ENCODE data around the gene HM13. TPM values are rescaled to one million over a fixed set of nuclear protein-coding genes. Genes with fewer than 3 reads are reported as not detected.
"Not testable (repeated sequence)": the region's sequence is repeated elsewhere in the genome, so short reads cannot be mapped to it uniquely, and the experiment has no call there.

HM13 gene
- polyA plus RNA-seq, 4 donors = 136 to 161 (median 136) TPM

DNA sequence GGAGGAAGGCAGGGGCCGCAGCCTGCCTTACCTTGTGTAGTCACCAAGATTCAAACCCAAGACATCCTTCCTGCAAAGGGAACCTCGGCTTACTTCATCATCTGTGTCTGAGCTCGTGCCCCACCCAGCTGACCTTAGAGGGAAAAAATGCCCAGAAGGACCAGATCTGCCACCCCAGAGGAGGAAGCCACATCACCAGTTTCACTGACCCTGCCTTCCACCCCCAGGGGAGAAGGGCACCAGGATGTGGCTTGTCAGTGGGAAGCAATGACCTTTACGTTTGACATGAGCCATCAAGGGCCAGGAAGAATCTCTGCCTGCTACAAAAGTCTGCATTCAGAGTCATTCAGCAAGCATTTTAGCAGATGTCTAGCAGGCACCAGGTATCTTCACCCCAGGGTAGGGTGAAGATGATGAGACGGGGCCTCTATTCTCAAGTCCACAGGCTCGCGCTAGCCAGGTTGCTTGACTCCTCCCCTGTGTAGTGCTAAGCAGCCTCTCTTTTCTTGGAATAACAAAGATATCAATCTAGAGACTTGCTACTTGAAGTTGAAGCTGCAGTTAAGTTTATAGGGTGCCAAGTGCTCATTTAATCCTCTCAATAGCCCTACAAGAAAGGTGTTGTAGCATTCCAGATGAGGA is 28.1 kb downstream of the HM13 start:
- DNase-seq (ENCODE audit: low read depth in 4 of 4, low spot score in 2 of 4) = no peak

GRCh38 chr20:31542963-31543362 is 28.7 kb downstream of the HM13 start:
- no peak for DNase-seq (ENCODE audit: low read depth in 4 of 4, low spot score in 2 of 4)

DNA sequence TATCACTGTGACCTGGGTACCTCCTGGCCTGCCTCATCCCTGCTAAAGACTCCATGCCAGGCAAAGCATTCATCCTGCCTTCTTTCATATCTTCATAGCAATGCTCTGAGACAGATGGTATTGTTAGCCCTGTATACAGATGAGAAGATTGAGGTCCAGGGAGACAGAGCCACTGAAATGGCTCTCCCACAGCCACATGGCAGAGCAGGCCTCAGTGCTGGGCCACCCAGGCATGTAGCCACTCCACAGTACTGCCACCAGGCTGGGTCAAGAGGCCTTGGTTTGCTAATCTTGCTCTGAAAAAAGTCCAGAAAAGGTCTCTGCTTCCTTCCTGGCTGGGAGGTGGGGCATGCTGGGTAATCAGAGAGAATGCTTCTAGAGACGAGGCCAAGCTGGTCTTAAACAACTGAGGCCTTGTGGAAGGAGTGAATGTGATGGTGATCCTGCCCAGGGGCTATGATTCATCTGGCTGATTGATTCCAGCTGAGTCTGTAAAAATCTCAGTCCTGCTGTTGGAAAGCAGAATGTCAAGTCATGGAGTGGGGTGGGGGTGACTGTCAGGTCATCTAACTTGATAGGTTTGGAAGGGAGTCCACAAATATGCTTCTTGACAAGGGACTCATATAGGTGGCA is 29.8 kb downstream of the HM13 start:
- no peak for DNase-seq (ENCODE audit: low read depth in 4 of 4, low spot score in 2 of 4)

DNA sequence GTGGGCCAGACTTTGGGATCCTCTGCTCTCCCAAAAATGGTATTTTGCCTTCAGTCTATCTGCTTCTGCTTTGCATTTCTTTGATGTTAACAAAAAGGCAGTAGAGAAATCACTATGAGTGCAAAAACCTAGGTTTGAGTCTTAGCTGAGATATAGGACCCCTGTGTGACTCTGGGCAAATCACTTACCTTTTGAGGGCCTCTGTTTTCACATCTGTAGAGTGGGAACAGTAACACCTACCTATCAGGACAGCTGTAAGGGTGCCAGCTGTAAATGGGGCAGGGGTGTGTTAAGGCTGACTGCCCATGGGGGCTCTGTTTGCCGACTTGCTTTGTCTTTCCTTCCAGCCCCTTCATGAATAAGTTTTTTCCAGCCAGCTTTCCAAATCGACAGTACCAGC is 30.4 kb downstream of the HM13 start:
- DNase-seq (ENCODE audit: low read depth in 4 of 4, low spot score in 2 of 4) = no peak

GRCh38 chr20:31545621-31546040 is 31.4 kb downstream of the HM13 start:
- not testable (repeated sequence) for DNase-seq (ENCODE audit: low read depth in 4 of 4, low spot score in 2 of 4)

DNA sequence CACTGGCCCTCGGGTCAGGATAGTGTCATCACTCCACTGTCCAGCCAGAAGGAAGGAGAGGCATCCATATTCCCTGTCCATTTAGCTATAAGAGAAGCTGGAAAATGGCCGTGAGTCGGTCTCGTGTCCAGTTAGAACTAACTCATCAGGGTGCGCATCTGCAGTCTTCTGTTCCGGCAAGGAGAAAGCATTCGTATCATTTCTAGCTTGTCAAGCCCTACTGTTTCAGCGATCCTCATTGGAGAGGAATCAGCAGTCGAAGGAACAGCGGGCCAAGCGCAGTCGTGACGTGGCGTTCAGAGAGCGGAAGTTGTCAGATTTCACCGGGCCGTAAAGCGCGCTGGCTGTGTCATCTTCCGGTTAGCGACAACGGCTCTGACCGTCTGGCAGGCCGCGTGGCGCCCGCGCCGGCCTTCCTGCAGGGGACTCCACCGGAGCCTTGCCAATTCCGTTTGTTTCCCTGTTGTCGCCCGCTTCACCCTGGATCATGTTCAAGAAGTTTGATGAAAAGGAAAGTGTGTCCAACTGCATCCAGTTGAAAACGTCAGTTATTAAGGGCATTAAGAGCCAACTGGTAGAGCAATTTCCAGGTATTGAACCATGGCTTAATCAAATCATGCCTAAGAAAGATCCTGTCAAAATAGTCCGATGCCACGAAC is 32.9 kb downstream of the HM13 start:
- DNase-seq (ENCODE audit: low read depth in 4 of 4, low spot score in 2 of 4) = peak; percentile 72 to 81 (median 77)

DNA sequence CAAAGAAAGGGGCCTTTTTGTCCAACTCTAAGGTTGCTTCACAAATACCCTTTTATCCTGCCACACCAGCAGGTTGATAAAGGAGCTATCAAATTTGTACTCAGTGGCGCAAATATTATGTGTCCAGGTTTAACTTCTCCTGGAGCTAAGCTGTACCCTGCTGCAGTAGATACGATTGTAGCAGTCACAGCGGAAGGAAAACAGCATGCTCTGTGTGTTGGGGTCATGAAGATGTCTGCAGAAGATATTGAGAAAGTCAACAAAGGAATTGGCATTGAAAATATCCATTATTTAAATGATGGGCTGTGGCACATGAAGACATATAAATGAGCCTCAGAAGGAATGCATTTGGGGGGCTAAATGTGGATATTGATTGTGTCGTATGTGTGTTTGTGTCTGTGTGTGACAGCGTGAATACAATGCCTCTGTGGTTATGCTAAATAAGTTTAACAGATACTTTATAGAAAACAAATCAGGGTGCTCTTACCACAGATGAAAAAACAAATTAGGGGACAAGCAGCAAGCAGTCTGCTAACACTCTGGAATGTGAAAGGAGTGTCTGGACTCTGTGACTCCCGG is 33.6 kb downstream of the HM13 start:
- no peak for DNase-seq (ENCODE audit: low read depth in 4 of 4, low spot score in 2 of 4)

GRCh38 chr20:31548820-31549512 is 34.7 kb downstream of the HM13 start:
- DNase-seq (ENCODE audit: low read depth in 4 of 4, low spot score in 2 of 4) = no peak

GRCh38 chr20:31549513-31549880 is 35.3 kb downstream of the HM13 start:
- no peak for DNase-seq (ENCODE audit: low read depth in 4 of 4, low spot score in 2 of 4)

GRCh38 chr20:31550099-31550498 is 35.9 kb downstream of the HM13 start:
- DNase-seq (ENCODE audit: low read depth in 4 of 4, low spot score in 2 of 4) = no peak

DNA sequence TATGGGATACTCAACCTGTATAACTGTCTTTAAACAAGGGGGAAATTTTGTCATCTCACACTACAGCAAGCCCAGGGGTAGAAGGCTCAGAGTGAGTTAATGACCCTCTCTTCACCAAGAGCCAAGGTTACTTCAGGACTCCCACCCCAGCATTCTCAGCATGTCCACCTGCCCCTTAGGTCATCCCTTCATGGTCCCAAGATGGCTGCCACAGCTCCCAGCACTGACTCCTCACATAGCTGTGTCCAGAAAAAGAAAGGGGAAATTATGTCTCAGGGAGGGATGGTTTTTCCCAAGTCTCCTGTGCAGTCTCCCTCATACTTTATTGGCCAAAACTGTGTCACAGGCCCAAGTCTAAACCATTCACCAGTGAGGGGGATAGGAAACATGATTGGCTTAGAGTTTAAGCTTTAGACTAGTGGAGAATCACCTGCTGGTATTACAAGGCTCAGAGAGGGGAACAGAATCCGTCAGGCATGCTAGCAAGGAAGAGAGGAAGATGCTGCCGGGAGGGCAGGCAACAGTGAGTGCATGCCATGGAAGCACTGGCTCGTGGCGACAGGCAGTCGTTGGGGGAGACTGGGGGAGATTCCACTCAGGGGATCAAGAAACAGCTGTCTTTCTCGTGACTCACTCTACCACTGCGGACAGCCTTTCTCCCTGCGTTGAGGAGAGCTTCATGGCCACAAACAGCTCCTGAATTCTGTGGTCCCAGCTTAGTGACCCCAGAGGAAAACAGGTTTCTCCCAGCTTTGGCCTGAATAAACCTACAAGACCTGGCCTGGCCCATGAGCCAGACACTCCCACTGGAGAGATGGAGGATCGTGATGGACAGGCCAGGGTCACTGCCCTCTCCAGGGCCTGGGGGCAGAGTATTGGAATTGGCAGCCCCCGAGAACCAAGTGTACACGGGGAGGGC is 37.2 kb downstream of the HM13 start:
- DNase-seq (ENCODE audit: low read depth in 4 of 4, low spot score in 2 of 4) = no peak

DNA sequence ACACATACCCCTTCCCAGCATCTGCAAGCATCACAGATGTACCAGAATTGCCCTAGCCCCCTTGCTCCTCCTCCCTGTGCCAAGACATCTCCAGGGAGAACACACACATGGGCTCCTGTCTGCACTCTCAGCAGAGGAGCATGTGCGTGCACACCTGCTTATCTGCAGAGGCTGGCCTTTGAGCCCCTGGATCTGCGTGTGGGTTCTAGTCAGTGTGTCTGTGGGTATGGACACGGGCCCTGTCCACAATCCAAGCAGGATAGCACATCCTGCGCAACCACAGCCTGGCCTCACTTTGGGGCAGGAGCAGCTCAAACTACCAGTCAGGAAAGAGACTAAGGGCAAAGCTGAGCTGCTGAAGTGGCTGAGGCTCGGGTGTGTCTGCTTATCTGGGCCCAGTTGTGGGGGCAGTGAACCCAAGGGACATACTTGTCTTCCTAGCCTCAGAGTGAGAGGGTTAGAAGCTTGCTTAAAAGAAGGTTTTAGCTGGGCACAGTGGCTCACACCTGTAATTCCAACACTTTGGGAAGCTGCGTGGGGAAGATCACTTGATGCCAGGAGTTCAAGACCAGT is 41.0 kb downstream of the HM13 start:
- no peak for DNase-seq (ENCODE audit: low read depth in 4 of 4, low spot score in 2 of 4)

GRCh38 chr20:31559704-31560093 is 45.5 kb downstream of the HM13 start:
- DNase-seq (ENCODE audit: low read depth in 4 of 4, low spot score in 2 of 4) = no peak

GRCh38 chr20:31560094-31560745 is 46.0 kb downstream of the HM13 start:
- no peak for DNase-seq (ENCODE audit: low read depth in 4 of 4, low spot score in 2 of 4)

GRCh38 chr20:31560746-31561598 is 46.7 kb downstream of the HM13 start:
- DNase-seq (ENCODE audit: low read depth in 4 of 4, low spot score in 2 of 4) = no peak

GRCh38 chr20:31562241-31562640 is 48.0 kb downstream of the HM13 start:
- DNase-seq (ENCODE audit: low read depth in 4 of 4, low spot score in 2 of 4) = no peak

GRCh38 chr20:31564284-31564683 is 50.0 kb downstream of the HM13 start:
- no peak for DNase-seq (ENCODE audit: low read depth in 4 of 4, low spot score in 2 of 4)

DNA sequence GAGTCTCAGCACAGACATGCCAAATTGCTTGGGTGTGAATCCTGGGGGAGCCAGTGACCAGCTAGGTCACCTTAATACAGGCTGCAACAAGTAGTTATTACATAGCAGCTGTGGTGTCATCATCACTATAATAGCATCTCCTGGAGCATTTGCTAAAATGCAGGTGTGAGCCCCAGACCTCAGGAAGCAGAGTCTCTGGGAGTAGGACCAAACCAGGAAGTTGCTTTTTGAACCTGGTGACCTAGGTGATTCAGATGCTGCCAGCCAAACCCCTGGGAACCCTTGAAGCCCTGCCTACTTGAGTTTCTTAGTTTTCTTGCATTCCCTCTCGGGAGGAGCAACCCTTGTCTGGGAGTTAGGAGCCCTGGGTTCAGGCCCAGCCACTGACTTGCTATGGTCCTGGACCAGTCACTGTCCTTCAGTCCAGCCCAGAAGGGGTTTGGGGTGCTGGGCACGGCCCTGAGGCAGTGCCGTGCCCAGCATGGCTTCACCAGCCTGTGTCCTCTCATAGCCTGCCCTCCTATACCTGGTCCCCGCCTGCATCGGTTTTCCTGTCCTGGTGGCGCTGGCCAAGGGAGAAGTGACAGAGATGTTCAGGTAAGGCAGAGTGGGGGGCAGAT is 51.6 kb downstream of the HM13 start:
- DNase-seq (ENCODE audit: low read depth in 4 of 4, low spot score in 2 of 4) = no peak

Measured in left renal cortex interstitium (tissue), 4 donors.